Tibial nerve (tissue), 4 donors: ENCODE results near the gene PLA2G10.
"Not testable (repeated sequence)": the region's sequence is repeated elsewhere in the genome, so short reads cannot be mapped to it uniquely, and the experiment has no call there.

ENCODE experiments used
- EP300 ChIP-seq, 2 donors: sonication (generic); formaldehyde crosslinking; IDR thresholded peaks; one replicate each; pipeline ENCODE4 v1.6.1; 2017; ENCODE audit warnings: antibody characterized with exemption in 2 of 2, mild to moderate bottlenecking in 1 of 2
- POLR2A ChIP-seq, 2 donors: fragments of 450-650 bp; IDR thresholded peaks; one replicate each; pipeline ENCODE4 v1.6.1; 2017; ENCODE audit warnings: antibody characterized with exemption in 2 of 2, mild to moderate bottlenecking in 2 of 2, moderate library complexity in 2 of 2
- TF ChIP-seq, protein P1 (sequence below), 5 experiments: fragments of 200-600 bp in 3 of 5; fragments of 450-650 bp in 2 of 5; sonication (generic) in 3 of 5; IDR thresholded peaks; one replicate each; pipeline ENCODE4 v1.5.1; 2016 to 2019; ENCODE audit warnings: antibody characterized with exemption in 5 of 5, mild to moderate bottlenecking in 3 of 5, moderate library complexity in 2 of 5

DNA sequence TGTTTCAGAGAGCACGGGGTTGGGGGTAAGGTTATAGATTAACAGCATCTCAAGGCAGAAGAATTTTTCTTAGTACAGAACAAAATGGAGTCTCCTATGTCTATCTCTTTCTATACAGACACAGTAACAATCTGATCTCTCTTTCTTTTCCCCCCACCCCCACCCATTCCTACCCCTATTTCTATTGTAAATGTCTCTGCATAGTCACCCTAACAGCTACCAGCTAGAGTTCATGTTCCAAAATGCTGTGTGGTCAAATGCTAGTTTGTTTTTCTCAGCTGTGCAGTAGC is 57.2 kb downstream of the PLA2G10 start:
- TF ChIP-seq, protein P1, sequence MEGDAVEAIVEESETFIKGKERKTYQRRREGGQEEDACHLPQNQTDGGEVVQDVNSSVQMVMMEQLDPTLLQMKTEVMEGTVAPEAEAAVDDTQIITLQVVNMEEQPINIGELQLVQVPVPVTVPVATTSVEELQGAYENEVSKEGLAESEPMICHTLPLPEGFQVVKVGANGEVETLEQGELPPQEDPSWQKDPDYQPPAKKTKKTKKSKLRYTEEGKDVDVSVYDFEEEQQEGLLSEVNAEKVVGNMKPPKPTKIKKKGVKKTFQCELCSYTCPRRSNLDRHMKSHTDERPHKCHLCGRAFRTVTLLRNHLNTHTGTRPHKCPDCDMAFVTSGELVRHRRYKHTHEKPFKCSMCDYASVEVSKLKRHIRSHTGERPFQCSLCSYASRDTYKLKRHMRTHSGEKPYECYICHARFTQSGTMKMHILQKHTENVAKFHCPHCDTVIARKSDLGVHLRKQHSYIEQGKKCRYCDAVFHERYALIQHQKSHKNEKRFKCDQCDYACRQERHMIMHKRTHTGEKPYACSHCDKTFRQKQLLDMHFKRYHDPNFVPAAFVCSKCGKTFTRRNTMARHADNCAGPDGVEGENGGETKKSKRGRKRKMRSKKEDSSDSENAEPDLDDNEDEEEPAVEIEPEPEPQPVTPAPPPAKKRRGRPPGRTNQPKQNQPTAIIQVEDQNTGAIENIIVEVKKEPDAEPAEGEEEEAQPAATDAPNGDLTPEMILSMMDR (IDR thresholded peaks at IDR 0.05) = not testable (repeated sequence)
- not testable (repeated sequence) for TF ChIP-seq POLR2A, EP300 (IDR thresholded peaks at IDR 0.05)
